ENCODE results near the gene PSMA7. TPM values are rescaled to one million over a fixed set of nuclear protein-coding genes. Genes with fewer than 3 reads are reported as not detected.

PSMA7 gene
- total and polyA plus RNA-seq, 7 donors = 192 to 388 (median 309) TPM

- TF ChIP-seq CTCF (IDR thresholded peaks at IDR 0.05) (no peak), POLR2AphosphoS5 (IDR thresholded peaks at IDR 0.05) (no peak), EP300 (IDR thresholded peaks at IDR 0.05) (no peak), POLR2A (IDR thresholded peaks at IDR 0.05) (no peak)
- WGBS, 2 donors = 88 to 94% methylated on average over 23 of the region's 23 CpGs
- Histone ChIP-seq H3K27ac (no peak overlapping the region), H3K9me3 (no peaks in the 10 kb centered on the region), H3K4me3 (no peak overlapping the region), H3K27me3 (no peaks in the 10 kb centered on the region), H3K36me3 (peaks cover 0 to 10% (median 0%) of the 10 kb centered on the region in 4 donors), H3K4me1 (peaks cover 0 to 19% (median 8%) of the 10 kb centered on the region in 4 donors)
- intact Hi-C loops (cut with DNase I) = no loop called here
- no peak for DNase-seq
These were observed 8.7 kb upstream of the PSMA7 start for GRCh38 chr20:62151835-62152364.

DNA sequence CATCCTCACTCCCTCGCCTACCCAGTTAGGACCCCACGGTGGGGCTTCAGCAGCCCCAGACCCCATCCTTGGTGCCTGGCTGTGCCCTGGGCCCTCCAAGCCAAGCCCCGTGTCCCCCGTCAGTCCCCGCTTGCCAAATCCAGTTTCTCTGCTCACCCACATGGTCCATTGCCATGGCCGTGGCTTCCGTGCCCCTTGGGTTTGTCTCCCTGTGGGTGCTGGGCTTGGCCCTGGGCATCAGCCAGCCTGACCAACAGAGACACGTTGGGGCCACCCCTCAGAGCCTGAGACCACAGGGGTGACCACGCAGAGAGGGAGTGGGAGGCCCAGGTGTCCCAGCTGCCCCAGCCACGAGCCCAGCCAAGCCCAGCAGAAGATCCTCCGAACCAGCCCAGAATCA, 8.0 kb upstream of the PSMA7 start:
- intact Hi-C loops (cut with DNase I) = no loop called here
- H3K9me3 ChIP-seq = no peaks in the 10 kb centered on the region
- no peak for DNase-seq
- H3K4me3 ChIP-seq = no peak overlapping the region
- peaks cover 0 to 10% (median 0%) of the 10 kb centered on the region in 4 donors for H3K36me3 ChIP-seq
- WGBS, 2 donors = 93 to 96% methylated on average over 11 of the region's 11 CpGs
- no peak overlapping the region for H3K27ac ChIP-seq
- H3K4me1 ChIP-seq = peaks cover 0 to 16% (median 2%) of the 10 kb centered on the region in 4 donors
- TF ChIP-seq EP300 (IDR thresholded peaks at IDR 0.05) (no peak), CTCF (IDR thresholded peaks at IDR 0.05) (no peak), POLR2AphosphoS5 (IDR thresholded peaks at IDR 0.05) (no peak), POLR2A (IDR thresholded peaks at IDR 0.05) (no peak)
- no peaks in the 10 kb centered on the region for H3K27me3 ChIP-seq

GRCh38 chr20:62150310-62150575, 7.0 kb upstream of the PSMA7 start:
- 96 to 97% methylated on average over 11 of the region's 11 CpGs for WGBS, 2 donors
- intact Hi-C loops (cut with DNase I) = no loop called here
- H3K27me3 ChIP-seq = no peaks in the 10 kb centered on the region
- peaks cover 0 to 19% (median 7%) of the 10 kb centered on the region in 4 donors for H3K4me1 ChIP-seq
- no peak overlapping the region for H3K27ac ChIP-seq
- H3K9me3 ChIP-seq = no peaks in the 10 kb centered on the region
- peaks cover 0 to 5% (median 0%) of the 10 kb centered on the region in 4 donors for H3K36me3 ChIP-seq
- DNase-seq = no peak
- no peak overlapping the region for H3K4me3 ChIP-seq
- TF ChIP-seq CTCF (IDR thresholded peaks at IDR 0.05) = no peak
- TF ChIP-seq POLR2A (IDR thresholded peaks at IDR 0.05) = no peak
- TF ChIP-seq POLR2AphosphoS5 (IDR thresholded peaks at IDR 0.05) = no peak
- TF ChIP-seq EP300 (IDR thresholded peaks at IDR 0.05) = no peak

DNA sequence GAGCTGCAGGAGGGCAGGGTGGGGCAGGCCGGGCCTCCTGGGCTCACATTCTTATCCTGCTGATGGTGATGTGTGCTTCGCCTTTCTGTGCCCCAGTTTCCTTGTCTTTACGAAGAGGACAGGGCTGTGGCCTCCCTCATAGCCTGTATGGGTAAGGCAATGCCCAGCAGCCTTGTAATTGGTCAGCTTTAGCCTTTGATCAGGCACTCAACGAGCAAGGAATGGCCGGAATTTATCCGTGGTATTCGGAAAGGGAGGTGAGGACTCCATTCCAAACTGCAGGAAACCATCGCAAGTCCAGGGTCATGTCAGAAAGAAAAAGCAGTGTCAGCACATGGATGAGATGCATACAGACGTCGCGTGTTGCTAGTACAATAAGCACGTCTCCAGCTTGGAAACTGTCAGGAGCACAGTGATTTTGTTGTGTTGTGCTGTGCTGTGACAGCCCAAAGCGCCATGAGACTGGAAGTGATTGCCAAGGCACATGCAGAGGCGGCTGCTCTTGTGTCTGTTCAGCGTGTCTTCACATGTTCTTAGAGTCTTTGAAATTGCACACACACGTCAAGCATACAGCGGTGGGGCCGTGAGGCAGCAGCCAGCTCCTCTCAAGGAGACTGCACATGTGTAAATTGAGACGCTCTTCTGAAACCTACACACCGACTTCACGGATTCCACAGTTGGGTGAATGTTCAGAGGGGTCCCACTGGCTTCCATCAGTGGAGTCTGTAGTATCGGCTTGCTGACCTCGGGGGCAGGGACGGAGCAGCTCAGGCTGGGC, 6.5 kb upstream of the PSMA7 start:
- Histone ChIP-seq H3K4me3 (no peak overlapping the region), H3K36me3 (peaks cover 0 to 5% (median 0%) of the 10 kb centered on the region in 4 donors), H3K27ac (no peak overlapping the region), H3K9me3 (no peaks in the 10 kb centered on the region), H3K4me1 (peaks cover 0 to 24% (median 13%) of the 10 kb centered on the region in 4 donors), H3K27me3 (no peaks in the 10 kb centered on the region)
- 85 to 89% methylated on average over 24 of the region's 24 CpGs for WGBS, 2 donors
- TF ChIP-seq CTCF (IDR thresholded peaks at IDR 0.05) = no peak
- no peak for TF ChIP-seq POLR2AphosphoS5 (IDR thresholded peaks at IDR 0.05)
- no peak for TF ChIP-seq POLR2A (IDR thresholded peaks at IDR 0.05)
- TF ChIP-seq EP300 (IDR thresholded peaks at IDR 0.05) = no peak
- DNase-seq = no peak
- intact Hi-C loops (cut with DNase I) = loop anchor here (10.0 kb wide), 1 partner anchor 235 kb away; the partner anchor contains the start of gene RPS21

Data from sigmoid colon (tissue), 7 donors.